Activated CD4-positive, alpha-beta T cell treated with anti-CD3 and anti-CD28 coated beads, Interleukin-2, amount 50 U/mL, for 48 hours (primary cell): Measurements from ENCODE around the gene ABHD10.

ENCODE experiments used
- DNase-seq, 2 experiments: peaks; one replicate each; pipeline ENCODE4 v3.0.0-alpha.2; 2020

Gene ABHD10

DNA sequence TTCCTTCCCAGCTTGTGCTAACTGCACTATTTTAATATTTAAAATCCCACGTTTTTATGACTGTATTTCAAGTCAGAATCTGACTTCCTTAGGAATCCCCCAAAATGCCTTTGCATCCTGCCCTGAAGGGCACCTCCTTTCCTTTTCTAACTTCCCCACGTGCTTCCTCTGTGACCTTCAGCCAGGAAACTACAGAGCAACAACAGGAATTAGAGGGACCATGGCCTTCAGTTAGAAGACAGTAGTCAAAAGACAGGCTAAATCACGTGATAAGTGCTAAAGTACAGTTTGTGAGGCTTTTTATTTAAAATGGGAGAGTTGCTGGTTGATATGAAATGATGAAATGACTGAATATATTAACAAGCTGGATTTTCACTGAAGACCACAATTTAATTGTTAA, 11.8 kb upstream of the ABHD10 start:
- no peak for DNase-seq

DNA sequence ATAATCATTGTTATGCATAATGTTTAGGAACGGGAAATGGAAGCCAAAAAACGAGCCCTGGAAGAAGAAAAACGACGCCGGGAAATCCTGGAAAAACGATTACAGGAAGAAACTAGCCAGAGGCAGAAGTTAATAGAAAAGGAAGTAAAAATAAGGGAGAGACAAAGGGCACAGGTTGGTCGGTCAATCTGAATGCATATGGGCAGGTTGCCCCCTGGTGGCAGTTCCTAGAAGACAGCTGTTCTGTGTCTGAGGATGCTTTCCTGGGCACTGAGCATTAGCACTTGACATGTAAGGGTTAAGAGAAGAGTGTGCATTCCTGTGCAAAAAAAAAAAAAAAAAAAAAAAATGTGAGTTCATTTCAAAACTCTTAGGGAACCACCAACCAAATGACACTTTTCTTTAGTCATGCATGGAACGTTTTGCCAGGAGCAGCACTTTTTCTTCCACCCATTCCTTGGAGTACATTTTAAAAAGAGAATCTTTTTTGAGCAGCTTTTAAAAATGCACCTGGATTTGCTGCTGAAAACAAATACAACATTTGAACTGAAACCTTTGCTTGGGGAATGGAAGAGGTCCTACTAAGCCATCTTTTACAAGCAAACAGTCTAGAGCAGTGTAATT, 11.1 kb upstream of the ABHD10 start:
- DNase-seq: peak; percentile 87 to 90

GRCh38 chr3:111968319-111969054, 10.3 kb upstream of the ABHD10 start:
- DNase-seq: no peak

GRCh38 chr3:111970376-111970775, 8.4 kb upstream of the ABHD10 start:
- no peak for DNase-seq

- DNase-seq: no peak
These were observed 7.2 kb upstream of the ABHD10 start for GRCh38 chr3:111971533-111972130.

DNA sequence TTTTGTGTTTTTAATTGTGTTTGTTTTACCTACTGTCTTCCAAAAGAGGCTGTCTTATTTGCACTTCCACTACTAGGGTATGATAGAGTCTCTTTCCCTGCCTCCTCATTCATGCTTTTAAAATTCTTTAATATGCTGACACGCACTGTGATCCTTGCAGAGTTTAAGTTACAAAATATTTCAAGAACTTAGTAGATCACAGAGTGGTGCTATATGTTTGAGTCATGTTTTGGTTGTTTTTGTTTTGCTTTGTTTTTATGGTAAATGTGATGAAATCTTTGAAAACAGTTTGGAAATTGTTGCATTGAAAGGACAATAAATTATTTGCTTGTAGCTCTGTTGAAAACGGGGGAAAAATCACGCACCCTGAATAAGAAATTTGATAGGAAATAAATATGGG, 5.9 kb upstream of the ABHD10 start:
- DNase-seq: no peak

- DNase-seq: no peak
These were observed 3.7 kb upstream of the ABHD10 start for GRCh38 chr3:111975131-111975530.

GRCh38 chr3:111976254-111976653, 2.6 kb upstream of the ABHD10 start:
- DNase-seq: no peak

GRCh38 chr3:111979434-111980038, 710 bp downstream of the ABHD10 start:
- no peak for DNase-seq

DNA sequence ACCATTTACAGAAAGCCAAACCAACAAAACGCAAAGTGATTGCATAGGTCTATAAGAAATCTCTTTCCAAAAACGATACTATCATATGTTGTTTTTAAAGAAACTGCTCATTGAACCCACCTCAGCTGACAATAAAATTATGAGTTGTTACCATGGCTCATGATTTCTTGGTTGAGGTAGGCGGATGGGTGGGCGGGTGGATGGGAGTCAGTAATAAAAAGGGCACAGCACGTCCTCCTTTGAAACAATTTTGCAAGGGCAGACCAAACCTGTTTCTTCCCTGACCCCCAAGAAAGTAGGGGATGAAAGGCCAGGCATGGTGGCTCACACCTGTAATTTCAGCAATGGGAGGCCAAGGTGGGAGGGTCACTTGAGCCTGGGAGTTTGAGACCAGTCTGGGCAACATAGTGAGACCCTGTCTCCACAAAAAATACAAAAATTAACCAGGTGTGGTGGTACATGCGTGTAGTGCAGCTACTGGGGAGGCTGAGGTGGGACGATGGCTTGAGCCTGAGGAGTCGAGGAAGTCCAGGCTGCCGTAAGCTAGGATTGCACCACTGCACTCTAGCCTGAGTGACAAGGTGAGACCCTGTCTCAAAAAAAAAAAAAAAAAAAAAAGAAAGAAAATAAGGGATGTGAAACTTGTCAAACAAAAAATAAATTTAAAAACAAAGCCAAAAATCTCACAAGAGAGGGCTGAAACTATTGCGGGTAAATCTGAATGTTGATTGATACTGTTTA, 2.1 kb downstream of the ABHD10 start:
- peak; percentile 52 to 57 for DNase-seq

DNA sequence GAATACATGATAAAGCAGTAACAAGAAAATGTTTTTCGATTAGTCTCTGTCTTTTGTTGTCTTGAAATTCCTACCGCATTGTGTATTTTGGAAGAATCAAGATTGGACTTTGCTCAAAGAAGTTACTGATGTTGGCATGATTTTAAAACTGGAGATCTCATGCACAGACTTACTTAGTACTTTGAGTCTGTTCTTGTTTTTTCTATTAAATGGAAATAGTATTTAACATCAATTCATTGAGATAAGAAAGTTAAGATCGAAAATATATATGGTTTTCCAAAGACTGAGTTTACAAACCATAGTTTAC, 2.6 kb downstream of the ABHD10 start:
- DNase-seq: no peak

- no peak for DNase-seq
These were observed 5.9 kb downstream of the ABHD10 start for GRCh38 chr3:111984636-111985298.

DNA sequence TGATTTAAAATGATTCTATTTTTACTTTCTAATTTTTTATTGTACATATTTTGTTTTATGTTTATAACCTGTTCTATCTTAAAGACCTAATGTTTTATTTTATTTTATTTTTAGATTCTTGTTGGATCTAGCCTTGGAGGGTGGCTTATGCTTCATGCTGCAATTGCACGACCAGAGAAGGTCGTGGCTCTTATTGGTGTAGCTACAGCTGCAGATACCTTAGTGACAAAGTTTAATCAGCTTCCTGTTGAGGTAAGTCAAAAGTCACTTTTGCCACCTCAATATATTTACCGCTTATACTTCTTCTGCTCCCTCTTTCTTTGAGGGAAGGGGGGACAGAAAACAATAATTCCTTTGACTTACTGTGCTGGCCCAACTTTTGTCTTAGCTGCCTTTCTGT, 8.0 kb downstream of the ABHD10 start:
- no peak for DNase-seq

DNA sequence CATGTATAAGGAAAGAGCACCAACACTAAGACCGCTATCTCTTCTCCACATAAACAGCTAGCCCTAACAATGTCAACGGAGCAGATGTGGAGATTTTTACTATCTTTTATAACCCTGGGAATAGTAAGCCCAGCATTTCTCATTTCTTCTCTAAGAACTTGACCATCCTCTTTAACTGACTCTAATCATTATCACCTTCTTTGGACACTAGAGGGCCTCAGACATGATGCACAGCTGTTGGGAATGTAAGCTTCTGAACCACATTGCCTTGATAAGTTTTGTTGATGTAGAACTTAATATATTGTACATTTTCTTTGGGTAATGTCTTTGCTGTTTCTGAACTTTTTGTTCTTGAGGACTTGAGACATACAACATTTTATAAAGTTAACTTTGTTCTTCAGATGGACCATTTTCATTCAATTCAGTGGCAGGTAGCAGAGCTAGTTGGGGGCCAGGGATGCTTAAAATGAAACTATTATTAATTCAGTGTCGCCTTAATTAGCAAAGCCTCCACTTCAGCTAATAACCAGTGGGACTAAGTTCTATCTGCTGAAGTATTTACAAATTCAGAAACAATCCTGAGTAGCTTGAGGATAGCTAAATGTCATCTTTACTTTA, 10.3 kb downstream of the ABHD10 start:
- DNase-seq: no peak

DNA sequence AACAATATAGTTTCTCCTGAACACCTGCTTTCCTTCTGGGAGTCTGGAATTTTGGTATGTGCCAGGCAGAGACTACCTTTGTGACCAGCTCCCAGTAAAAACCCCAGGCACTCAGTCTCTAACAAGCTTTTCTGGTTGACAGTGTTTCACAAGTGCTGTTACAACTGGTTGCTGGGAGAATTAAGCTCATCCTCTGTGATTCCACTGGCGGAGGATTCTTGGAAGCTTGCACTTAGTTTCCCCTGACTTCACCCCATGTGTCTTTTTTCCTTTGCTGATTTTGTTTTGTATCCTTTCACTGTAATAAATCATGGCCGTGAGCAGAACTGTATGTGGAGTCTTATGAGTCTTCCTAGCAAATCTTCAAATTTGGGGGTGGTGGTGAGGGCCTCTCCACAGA, 14.2 kb downstream of the ABHD10 start:
- DNase-seq: no peak

DNA sequence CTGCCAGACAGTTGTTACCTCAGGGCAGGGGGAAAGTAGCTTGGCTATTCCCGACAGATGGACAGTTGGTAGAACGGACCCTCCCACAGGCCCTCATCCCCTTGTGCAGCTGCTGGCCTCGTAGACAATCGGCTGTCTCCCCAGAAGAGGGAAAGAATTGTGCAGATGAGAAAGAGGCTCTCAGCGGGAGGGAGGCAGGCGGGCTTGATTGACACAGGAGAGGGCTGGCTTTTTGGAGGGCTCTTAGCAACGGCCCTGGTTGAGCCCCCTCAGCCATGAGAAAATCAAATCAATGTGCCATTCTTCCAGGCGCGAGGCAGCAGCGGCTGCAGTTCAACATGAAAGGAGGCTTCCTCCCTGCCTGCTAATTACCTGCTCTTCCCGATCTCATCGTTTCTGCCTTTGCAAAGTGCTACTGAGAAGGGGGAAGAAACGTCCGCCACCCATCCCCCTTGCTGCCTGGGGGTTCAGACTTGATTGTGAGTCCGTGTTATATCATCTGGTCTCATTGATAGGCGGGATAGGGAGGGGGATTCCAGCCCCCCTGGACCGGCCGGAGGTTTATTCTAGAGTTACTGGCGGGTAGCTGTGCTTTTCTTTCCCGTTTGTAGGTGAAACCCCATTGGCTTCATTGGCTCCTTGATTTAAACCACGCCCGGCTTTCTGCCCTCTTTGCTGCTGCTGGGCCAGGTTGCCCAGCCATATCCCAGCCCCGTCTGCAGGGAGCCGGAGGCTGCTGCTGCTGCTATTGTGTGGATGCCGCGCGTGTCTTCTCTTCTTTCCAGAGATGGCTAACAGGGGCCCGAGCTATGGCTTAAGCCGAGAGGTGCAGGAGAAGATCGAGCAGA, 20.0 kb downstream of the ABHD10 start, which contains the start of gene TAGLN3:
Gene TAGLN3, plus strand, starts transcription at position 287 of the 848 bp plus-strand sequence. Its CDS starts 501 bp downstream, at position 788.
- no peak for DNase-seq

DNA sequence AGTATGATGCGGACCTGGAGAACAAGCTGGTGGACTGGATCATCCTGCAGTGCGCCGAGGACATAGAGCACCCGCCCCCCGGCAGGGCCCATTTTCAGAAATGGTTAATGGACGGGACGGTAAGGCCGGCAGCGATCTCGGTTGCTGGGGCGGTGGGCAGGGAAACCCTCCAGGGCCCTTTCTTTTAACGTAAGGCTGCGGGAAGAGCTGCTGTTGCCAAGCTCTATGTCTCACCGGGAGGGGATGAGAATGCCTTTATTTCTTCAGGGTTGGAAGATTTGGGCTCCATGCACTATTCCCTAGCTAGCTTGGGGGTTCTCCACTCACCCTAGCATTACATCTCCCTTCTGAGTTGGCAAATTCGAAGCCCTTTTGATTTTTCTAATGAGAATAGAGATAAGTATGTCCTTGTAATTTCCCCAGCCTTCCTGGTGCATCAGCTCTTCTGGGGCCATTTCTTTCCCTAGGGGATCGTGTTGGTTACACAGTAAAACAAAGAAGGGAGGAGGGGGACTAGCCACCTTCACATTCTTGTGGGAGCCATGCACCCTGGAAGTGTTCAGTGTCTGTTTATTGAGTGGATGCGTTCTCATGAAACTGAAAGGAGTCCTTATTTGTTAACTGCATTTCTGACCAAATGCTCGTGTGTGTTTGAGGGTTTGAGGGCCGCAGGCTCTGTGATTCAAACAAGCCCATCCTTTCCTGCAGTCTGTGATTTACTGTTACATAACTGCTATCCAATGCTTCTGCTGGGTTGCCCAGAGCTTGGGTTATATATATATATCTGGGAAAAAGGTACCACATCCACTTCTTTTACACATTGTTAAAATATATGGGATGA, 20.9 kb downstream of the ABHD10 start:
- DNase-seq: no peak

- no peak for DNase-seq
These were observed 21.5 kb downstream of the ABHD10 start for GRCh38 chr3:112000367-112000771.

DNA sequence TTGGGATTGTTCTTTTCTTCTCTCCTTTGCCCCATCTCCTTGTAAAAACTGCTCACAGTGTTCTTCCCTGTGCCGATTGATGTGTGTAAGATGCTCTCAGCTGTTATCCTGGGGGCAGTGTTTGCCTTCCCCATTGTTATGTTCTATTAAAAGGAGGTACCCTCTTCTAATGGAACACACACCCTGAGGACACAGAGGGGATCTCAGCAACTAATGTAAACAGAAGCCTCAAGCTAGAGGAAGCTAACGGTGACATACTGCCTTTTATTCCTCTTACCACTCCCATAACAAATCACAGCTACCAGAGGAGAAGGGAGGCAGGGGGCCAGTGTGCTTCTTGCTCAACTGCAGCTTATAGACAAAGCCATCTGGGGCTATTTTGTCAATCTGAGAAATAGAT, 22.1 kb downstream of the ABHD10 start:
- no peak for DNase-seq

DNA sequence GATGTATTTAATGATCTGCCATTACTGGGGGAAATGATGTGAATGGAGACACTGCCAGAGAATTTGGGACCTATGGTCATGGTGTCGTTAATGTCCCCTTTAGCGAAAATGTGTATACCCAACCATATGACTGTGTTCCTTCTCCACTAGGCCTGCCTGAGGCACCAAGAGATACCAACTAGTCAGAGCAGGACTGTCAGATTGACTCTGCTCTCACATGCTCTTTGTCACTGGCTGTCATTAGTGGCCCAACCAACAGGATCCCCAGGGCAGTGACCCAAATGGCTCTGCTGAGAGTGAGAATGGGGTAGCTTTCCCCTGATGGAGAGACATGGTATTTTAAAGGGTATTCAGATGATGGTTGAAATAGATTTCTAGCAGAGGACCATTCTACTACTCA, 22.7 kb downstream of the ABHD10 start:
- DNase-seq: no peak
